Rectal smooth muscle tissue (tissue), 1 donor: ENCODE data around the gene FDX1.

Source experiments
- H3K27ac ChIP-seq: one replicate; pipeline ENCODE4 v1.7.0; 2013; ENCODE audit warnings: low read depth, low read length, inconsistent platforms
- H3K27me3 ChIP-seq: one replicate; pipeline ENCODE4 v1.7.0; 2013; ENCODE audit warnings: low read length; ENCODE audit not compliant: control insufficient read depth, insufficient read depth
- H3K36me3 ChIP-seq: one replicate; pipeline ENCODE4 v1.7.0; 2013; ENCODE audit warnings: low read length; ENCODE audit not compliant: control insufficient read depth, insufficient read depth
- H3K4me1 ChIP-seq: one replicate; pipeline ENCODE4 v1.7.0; 2013; ENCODE audit warnings: low read length; ENCODE audit not compliant: control insufficient read depth, insufficient read depth
- H3K4me3 ChIP-seq: one replicate; pipeline ENCODE4 v1.7.0; 2013; ENCODE audit warnings: low read length
- H3K9ac ChIP-seq: one replicate; pipeline ENCODE4 v1.7.0; 2013; ENCODE audit warnings: low read length

FDX1 gene

DNA sequence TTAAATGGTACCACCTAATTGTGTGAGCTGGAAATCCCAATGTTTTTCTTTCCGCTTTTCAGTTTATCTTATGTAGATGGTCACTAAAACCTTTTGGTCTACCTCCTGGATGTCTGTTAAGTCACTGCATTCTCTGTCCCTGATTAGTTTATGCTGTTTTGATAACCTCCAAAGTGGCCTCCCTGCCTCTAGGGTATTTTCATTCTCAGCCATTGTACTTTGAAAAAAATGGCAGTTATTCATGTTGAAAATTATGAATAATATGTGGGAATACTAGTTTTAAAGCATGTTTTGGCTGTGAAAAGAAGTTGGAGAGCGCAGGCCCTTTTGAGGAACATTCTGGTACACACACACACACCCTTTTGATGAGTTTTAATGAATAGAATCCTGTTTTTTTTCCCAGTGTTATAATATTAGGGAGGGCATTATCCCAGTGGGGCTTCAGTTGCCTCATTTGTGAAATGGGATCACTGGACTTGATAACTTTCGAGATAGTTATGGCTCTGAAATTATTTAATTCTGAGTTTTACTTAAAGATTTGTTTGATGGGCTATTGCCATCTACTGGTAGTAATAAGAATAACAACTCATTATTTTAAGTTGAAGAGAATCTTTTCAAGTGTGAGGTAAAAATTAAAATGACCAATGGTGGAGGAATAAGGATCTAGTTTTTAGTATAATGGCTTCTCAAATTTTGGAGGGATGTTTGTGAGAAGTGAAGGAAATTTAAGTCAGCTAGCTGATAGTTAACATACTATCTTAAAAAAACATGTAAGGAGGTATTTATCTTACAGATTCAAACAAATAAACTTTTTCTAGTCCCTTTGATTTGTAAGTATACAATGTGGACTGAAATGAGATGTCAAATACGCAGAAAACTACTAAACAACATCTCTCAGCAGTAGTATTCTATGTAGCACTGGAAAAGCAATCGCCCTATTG lies 3.9 kb downstream of the FDX1 start:
- H3K9ac ChIP-seq, result no peak overlapping the region
- no peaks in the 10 kb centered on the region for H3K27me3 ChIP-seq
- no peak overlapping the region for H3K27ac ChIP-seq
- peaks cover 10% of the 10 kb centered on the region for H3K4me1 ChIP-seq
- H3K4me3 ChIP-seq, result no peak overlapping the region
- H3K36me3 ChIP-seq, result no peaks in the 10 kb centered on the region

DNA sequence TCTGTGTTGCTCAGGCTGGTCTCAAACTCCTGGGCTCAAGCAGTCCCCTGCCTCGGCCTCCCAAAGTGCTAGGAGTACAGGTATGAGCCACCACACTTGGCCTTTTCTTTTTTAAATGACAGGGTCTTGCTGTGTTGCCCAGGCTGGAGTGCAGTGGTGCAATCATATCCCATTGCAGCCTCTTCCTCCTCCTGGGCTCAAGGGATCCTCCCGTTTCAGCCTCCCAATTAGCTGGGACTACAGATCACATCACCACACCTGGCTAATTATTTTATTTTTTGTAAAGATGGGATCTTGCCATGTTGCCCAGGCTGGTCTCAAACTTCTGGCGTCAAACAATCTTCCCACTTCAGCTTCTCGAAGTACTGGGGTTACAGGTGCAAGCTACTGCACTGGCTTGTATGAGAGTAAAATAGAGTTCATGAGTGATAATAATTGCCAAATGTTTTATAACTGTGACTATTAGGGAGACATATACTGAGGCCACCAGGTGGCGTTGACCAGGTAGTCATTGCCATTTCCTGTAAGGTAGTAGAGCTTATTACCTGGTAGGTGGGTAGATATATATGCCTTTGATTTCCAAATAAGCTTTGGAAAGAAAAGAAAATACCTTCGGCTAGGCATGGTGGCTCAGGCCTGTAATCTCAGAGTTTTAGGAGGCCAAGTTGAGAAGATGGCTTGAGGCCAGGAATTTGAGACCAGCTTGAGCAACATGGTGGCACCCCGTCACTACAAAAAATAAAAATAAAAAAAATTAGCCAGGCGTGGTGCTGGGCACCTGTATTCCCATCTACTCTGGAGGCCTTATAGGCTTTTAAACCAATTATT lies 5.4 kb downstream of the FDX1 start:
- Histone ChIP-seq H3K36me3 (no peaks in the 10 kb centered on the region), H3K4me3 (no peak overlapping the region), H3K9ac (no peak overlapping the region), H3K27me3 (no peaks in the 10 kb centered on the region), H3K27ac (no peak overlapping the region), H3K4me1 (peaks cover 10% of the 10 kb centered on the region)

DNA sequence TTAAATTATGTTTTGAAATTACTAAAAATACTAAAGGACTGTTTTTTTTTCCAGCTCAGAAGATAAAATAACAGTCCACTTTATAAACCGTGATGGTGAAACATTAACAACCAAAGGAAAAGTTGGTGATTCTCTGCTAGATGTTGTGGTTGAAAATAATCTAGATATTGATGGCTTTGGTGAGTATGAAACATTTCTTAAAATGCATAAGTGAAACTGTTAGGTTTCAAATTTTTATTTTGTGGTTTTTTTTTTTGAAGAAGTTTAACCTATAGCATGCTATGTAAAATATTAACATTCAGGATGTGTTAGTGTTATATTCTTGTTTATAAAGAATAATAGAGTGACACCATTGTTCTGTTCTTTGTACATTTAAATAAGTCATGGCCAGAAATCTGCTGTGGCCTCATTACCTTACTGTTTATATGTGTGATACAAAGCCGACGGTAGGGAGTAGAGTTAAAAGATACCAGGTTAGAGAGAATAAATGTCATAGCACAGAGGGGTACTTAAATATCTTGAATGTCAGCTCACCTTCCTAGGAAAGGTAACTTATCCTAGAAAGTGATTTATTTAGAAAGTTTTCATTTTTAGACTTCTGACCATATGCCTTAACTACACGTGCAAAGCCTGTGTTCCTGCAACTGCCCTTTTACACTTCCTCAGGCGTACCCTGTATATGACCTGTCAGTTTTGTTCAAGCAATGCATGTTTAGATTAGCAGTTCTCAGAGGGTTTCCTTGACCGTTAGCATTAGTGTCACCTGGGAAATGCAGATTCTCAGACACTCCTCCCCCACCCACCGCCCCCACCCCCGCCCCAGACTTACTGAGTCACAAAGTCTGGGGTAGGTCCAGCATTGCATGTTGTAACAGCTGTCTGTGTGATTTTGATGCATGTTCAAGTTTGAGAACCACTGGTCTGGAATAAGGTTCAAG lies 6.3 kb downstream of the FDX1 start:
- Histone ChIP-seq H3K27ac (no peak overlapping the region), H3K36me3 (peaks cover 2% of the 10 kb centered on the region), H3K4me1 (peaks cover 6% of the 10 kb centered on the region), H3K4me3 (no peak overlapping the region), H3K9ac (no peak overlapping the region), H3K27me3 (no peaks in the 10 kb centered on the region)

DNA sequence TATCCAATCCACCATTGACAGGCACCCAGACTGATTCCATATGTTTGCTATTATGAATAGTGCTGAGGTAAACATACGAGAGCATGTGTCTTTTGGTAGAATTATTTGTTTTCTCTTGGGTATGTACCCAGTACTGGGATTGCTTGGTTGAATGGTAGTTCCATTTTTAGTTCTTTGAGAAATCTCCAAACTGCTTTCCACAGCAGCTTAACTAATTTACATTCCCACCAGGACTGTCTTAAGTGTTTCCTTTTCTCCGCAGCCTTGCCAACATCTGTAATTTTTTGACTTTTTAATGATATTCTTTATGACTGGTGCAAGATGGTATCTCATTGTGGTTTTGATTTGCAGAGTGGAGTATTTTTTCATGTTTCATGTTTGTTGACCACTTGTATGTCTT lies 8.3 kb downstream of the FDX1 start:
- no peak overlapping the region for H3K27ac ChIP-seq
- no peaks in the 10 kb centered on the region for H3K4me1 ChIP-seq
- H3K27me3 ChIP-seq, result no peaks in the 10 kb centered on the region
- no peak overlapping the region for H3K9ac ChIP-seq
- no peak overlapping the region for H3K4me3 ChIP-seq
- H3K36me3 ChIP-seq, result peaks cover 2% of the 10 kb centered on the region

- Histone ChIP-seq H3K36me3 (peaks cover 2% of the 10 kb centered on the region), H3K9ac (no peak overlapping the region), H3K27me3 (no peaks in the 10 kb centered on the region), H3K4me3 (no peak overlapping the region), H3K4me1 (peaks cover 3% of the 10 kb centered on the region), H3K27ac (no peak overlapping the region)
Observed at GRCh38 chr11:110445437-110445836, 15.7 kb downstream of the FDX1 start.

DNA sequence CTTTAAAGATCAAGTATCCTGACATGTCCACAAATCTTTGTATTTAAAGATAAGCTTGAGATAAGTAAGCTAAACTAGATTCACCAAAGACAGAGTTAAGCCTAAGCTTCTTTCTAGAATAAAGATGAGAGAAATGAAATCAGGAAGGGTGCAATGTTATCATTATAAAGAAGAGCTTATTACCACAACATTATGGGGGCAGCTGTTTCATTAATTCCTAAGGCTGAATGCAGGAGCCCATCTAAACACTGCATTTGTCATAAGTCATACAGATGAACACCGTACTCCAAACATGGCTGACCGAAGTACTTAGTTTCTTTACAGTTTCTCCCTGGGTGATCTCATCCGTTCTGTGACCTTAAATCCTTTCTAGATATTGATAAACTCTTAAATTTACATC lies 16.3 kb downstream of the FDX1 start:
- H3K4me3 ChIP-seq, result no peak overlapping the region
- H3K27me3 ChIP-seq, result no peaks in the 10 kb centered on the region
- peaks cover 3% of the 10 kb centered on the region for H3K4me1 ChIP-seq
- no peak overlapping the region for H3K27ac ChIP-seq
- no peaks in the 10 kb centered on the region for H3K36me3 ChIP-seq
- no peak overlapping the region for H3K9ac ChIP-seq

DNA sequence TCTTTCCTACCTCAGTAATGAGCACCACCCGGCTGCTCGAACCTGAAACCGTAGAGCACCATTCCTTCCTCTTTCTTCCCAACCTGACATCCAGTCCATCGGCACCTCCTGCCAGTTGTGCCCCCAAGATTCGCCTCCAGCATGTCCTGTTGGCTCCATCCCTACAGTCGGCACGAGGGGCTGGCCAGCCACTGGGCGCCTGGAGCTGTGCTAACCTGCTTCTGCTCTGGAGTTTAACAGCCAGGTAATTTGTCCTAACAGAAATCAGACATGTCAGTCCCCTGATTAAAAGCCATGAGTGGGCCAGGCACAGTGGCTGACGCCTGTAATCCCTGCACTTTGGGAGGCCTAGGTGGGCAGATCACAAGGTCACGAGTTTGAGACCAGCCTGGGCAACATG lies 16.8 kb downstream of the FDX1 start:
- no peak overlapping the region for H3K4me3 ChIP-seq
- H3K27me3 ChIP-seq, result no peaks in the 10 kb centered on the region
- peaks cover 3% of the 10 kb centered on the region for H3K4me1 ChIP-seq
- no peak overlapping the region for H3K9ac ChIP-seq
- no peak overlapping the region for H3K27ac ChIP-seq
- H3K36me3 ChIP-seq, result no peaks in the 10 kb centered on the region

DNA sequence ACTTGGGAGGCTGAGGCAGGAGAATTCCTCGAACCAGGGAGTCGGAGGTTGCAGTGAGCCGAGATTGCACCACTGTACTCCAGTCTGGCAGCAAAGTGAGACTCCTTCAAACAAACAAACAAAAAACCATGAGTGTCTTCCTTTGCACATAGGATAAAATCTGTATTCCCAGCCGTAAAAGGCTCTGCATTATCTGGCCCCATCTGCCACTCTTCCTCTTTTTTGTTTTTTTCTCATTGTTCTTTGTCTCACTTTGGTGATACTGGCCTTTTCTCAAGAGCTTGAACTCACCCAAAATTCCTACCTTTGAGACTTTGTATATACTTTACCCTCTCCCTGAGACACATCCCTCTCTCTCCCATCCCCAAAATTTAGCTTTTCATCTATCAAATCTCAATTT lies 17.6 kb downstream of the FDX1 start:
- Histone ChIP-seq H3K4me1 (peaks cover 3% of the 10 kb centered on the region), H3K36me3 (no peaks in the 10 kb centered on the region), H3K4me3 (no peak overlapping the region), H3K27me3 (no peaks in the 10 kb centered on the region), H3K9ac (no peak overlapping the region), H3K27ac (no peak overlapping the region)

DNA sequence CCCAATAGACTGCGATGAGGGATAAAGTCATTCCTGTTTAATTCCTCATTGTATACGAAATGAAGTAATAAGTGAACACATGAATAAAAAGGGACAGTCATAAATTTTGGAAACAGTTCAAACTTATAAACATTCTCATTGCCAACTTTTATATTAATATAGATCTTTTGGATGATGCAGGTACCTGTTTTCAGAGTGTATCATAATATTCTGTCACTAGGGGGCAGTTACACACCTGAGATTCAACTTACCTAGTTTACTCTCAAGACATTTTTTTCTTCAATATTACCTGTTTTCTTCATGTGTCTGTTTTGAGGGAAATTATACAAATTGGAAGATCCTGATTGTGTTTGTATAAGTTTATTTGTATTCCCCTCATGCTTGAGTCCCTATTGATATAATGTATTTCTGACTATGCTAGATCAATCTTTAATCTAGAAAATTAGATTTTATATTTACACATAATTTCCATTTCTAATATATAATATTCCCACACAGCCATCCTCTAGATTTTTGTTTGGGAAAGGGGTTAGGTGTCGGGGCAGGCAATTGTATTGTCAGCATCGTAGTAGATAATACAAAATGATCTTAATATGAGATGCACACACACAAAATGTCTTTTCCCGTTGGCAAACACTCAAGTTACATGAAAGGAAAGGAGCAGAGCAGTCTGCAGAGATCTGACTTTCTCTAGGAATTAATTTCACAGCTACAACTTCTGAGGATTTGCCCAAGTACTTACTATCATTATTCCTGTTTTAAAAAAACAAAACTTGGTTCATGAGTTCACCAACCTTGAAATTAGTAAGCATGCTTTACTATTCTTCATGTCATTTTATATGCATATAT lies 18.4 kb downstream of the FDX1 start:
- H3K4me3 ChIP-seq, result no peak overlapping the region

GRCh38 chr11:110450246-110450645 lies 20.5 kb downstream of the FDX1 start:
- Histone ChIP-seq H3K27me3 (no peaks in the 10 kb centered on the region), H3K36me3 (no peaks in the 10 kb centered on the region), H3K27ac (no peak overlapping the region), H3K9ac (no peak overlapping the region), H3K4me3 (no peak overlapping the region), H3K4me1 (peaks cover 3% of the 10 kb centered on the region)

More for the DNA sequence above, 18.4 kb downstream of the FDX1 start:
- Histone ChIP-seq H3K9ac (no peak overlapping the region), H3K4me1 (peaks cover 3% of the 10 kb centered on the region), H3K27me3 (no peaks in the 10 kb centered on the region), H3K27ac (no peak overlapping the region), H3K36me3 (no peaks in the 10 kb centered on the region)

GRCh38 chr11:110452720-110453119 lies 23.0 kb downstream of the FDX1 start:
- H3K36me3 ChIP-seq, result no peaks in the 10 kb centered on the region
- no peak overlapping the region for H3K4me3 ChIP-seq
- no peak overlapping the region for H3K9ac ChIP-seq
- H3K27ac ChIP-seq, result no peak overlapping the region
- peaks cover 3% of the 10 kb centered on the region for H3K4me1 ChIP-seq
- H3K27me3 ChIP-seq, result no peaks in the 10 kb centered on the region
